BLaER1 treated with 17β-estradiol and CSF1 and Interleukin-3, amounts not matched to agents 10 nM and 100 nM (cell line): ENCODE results near the gene AKAP11.

Experiments used
- H3K27ac ChIP-seq, 11 experiments: shearing (Covaris generic); formaldehyde crosslinking; 2 replicates each; pipeline ENCODE4 v1.8.1; 2022
- H3K27me3 ChIP-seq, 11 experiments: shearing (Covaris generic); formaldehyde crosslinking; 2 replicates each; pipeline ENCODE4 v1.8.1; 2022
- H3K36me3 ChIP-seq, 11 experiments: shearing (Covaris generic); formaldehyde crosslinking; 2 replicates each; pipeline ENCODE4 v1.8.1; 2022
- H3K4me1 ChIP-seq, 10 experiments: shearing (Covaris generic); formaldehyde crosslinking; 2 replicates each; pipeline ENCODE4 v1.8.1; 2022
- H3K4me2 ChIP-seq, 11 experiments: shearing (Covaris generic); formaldehyde crosslinking; 2 replicates each; pipeline ENCODE4 v1.8.1; 2022
- H3K4me3 ChIP-seq, 10 experiments: shearing (Covaris generic); formaldehyde crosslinking; 2 replicates each; pipeline ENCODE4 v1.8.1; 2022
- H3K9ac ChIP-seq, 11 experiments: shearing (Covaris generic); formaldehyde crosslinking; 2 replicates each; pipeline ENCODE4 v1.8.1; 2022
- H3K9me3 ChIP-seq, 11 experiments: shearing (Covaris generic); formaldehyde crosslinking; replicated peaks in 1 of 11; 2 replicates each; pipeline ENCODE4 v1.8.1; 2022
- H4K20me1 ChIP-seq, 11 experiments: shearing (Covaris generic); formaldehyde crosslinking; 2 replicates each; pipeline ENCODE4 v1.8.1; 2022
- Cebpa-rat ChIP-seq, 11 experiments: shearing (Covaris generic); IDR thresholded peaks; 2 replicates each; pipeline ENCODE4 v1.8.1; 2022

The AKAP11 gene

GRCh38 chr13:42277618-42278276 lies 5.8 kb downstream of the AKAP11 start:
- H3K36me3 ChIP-seq = peaks cover 0 to 35% (median 18%) of the 10 kb centered on the region in 11 experiments; a peak in 13 of 22 replicates
- H3K27ac ChIP-seq = no peak overlapping the region
- H3K9ac ChIP-seq = no peak overlapping the region
- peak overlapping the region in 2 of 11 experiments; percentile 64 to 77; a peak in 5 of 22 replicates for H3K4me2 ChIP-seq
- peaks cover 28 to 80% (median 34%) of the 10 kb centered on the region in 10 experiments for H3K4me1 ChIP-seq
- H4K20me1 ChIP-seq = peaks cover 0 to 56% (median 12%) of the 10 kb centered on the region in 11 experiments; a peak in 8 of 22 replicates
- peaks cover 0 to 22% (median 3%) of the 10 kb centered on the region in 11 experiments; a peak in 7 of 22 replicates for H3K9me3 ChIP-seq
- TF ChIP-seq Cebpa-rat (IDR thresholded peaks at IDR 0.05) = no peak
- no peaks in the 10 kb centered on the region for H3K27me3 ChIP-seq
- no peak overlapping the region for H3K4me3 ChIP-seq

- peaks cover 8 to 70% (median 20%) of the 10 kb centered on the region in 11 experiments; a peak in 14 of 22 replicates for H4K20me1 ChIP-seq
- H3K4me1 ChIP-seq = peaks cover 23 to 77% (median 30%) of the 10 kb centered on the region in 10 experiments
- H3K4me2 ChIP-seq = peak overlapping the region in 5 of 11 experiments; percentile 13 to 77 (median 47); a peak in 6 of 22 replicates
- H3K36me3 ChIP-seq = peaks cover 9 to 48% (median 18%) of the 10 kb centered on the region in 11 experiments; a peak in 16 of 22 replicates
- no peaks in the 10 kb centered on the region for H3K27me3 ChIP-seq
- no peak overlapping the region for H3K4me3 ChIP-seq
- peaks cover 0 to 22% (median 3%) of the 10 kb centered on the region in 11 experiments; a peak in 7 of 22 replicates for H3K9me3 ChIP-seq
- no peak overlapping the region for H3K9ac ChIP-seq
- TF ChIP-seq Cebpa-rat (IDR thresholded peaks at IDR 0.05) = no peak
- peak overlapping the region in 2 of 11 experiments; percentile 3 to 9; a peak in 2 of 22 replicates for H3K27ac ChIP-seq
These were observed 7.1 kb downstream of the AKAP11 start for GRCh38 chr13:42279080-42279479.

- no peak for TF ChIP-seq Cebpa-rat (IDR thresholded peaks at IDR 0.05)
- Histone ChIP-seq H3K27ac (no peak overlapping the region), H3K9ac (no peak overlapping the region), H3K9me3 (peaks cover 0 to 22% (median 3%) of the 10 kb centered on the region in 11 experiments; a peak in 7 of 22 replicates), H3K4me2 (peak overlapping the region in 2 of 11 experiments; percentile 64 to 77; a peak in 4 of 22 replicates), H3K36me3 (peaks cover 12 to 57% (median 22%) of the 10 kb centered on the region in 11 experiments; a peak in 18 of 22 replicates), H4K20me1 (peaks cover 9 to 73% (median 27%) of the 10 kb centered on the region in 11 experiments; a peak in 14 of 22 replicates), H3K27me3 (no peaks in the 10 kb centered on the region), H3K4me3 (no peak overlapping the region), H3K4me1 (peaks cover 14 to 71% (median 23%) of the 10 kb centered on the region in 10 experiments)
These were observed 8.0 kb downstream of the AKAP11 start for GRCh38 chr13:42279986-42280385.

GRCh38 chr13:42280537-42280936 lies 8.6 kb downstream of the AKAP11 start:
- peak overlapping the region in 2 of 11 experiments; percentile 22 to 41; a peak in 2 of 22 replicates for H3K4me2 ChIP-seq
- no peak overlapping the region for H3K27ac ChIP-seq

GRCh38 chr13:42283574-42283973 lies 11.6 kb downstream of the AKAP11 start:
- Histone ChIP-seq H3K27me3 (no peaks in the 10 kb centered on the region), H3K27ac (no peak overlapping the region), H3K9ac (no peak overlapping the region), H4K20me1 (peaks cover 9 to 61% (median 24%) of the 10 kb centered on the region in 11 experiments; a peak in 14 of 22 replicates), H3K4me2 (peak overlapping the region in 3 of 11 experiments; percentile 7 to 23 (median 16); a peak in 3 of 22 replicates), H3K4me3 (no peak overlapping the region), H3K4me1 (peaks cover 4 to 50% (median 10%) of the 10 kb centered on the region in 10 experiments; a peak in 14 of 20 replicates), H3K36me3 (peaks cover 40 to 77% (median 43%) of the 10 kb centered on the region in 11 experiments), H3K9me3 (peaks cover 0 to 14% (median 3%) of the 10 kb centered on the region in 11 experiments; a peak in 5 of 22 replicates)
- no peak for TF ChIP-seq Cebpa-rat (IDR thresholded peaks at IDR 0.05)

More at GRCh38 chr13:42280537-42280936, 8.6 kb downstream of the AKAP11 start:
- no peak overlapping the region for H3K9ac ChIP-seq
- peaks cover 9 to 65% (median 17%) of the 10 kb centered on the region in 10 experiments; a peak in 18 of 20 replicates for H3K4me1 ChIP-seq
- no peak for TF ChIP-seq Cebpa-rat (IDR thresholded peaks at IDR 0.05)
- peaks cover 0 to 20% (median 3%) of the 10 kb centered on the region in 11 experiments; a peak in 7 of 22 replicates for H3K9me3 ChIP-seq
- H3K4me3 ChIP-seq = no peak overlapping the region
- H3K36me3 ChIP-seq = peaks cover 17 to 60% (median 28%) of the 10 kb centered on the region in 11 experiments; a peak in 20 of 22 replicates
- H3K27me3 ChIP-seq = no peaks in the 10 kb centered on the region
- peaks cover 9 to 79% (median 27%) of the 10 kb centered on the region in 11 experiments; a peak in 14 of 22 replicates for H4K20me1 ChIP-seq

GRCh38 chr13:42284068-42284467 lies 12.1 kb downstream of the AKAP11 start:
- Histone ChIP-seq H3K9ac (no peak overlapping the region), H3K4me1 (peaks cover 4 to 45% (median 10%) of the 10 kb centered on the region in 10 experiments; a peak in 14 of 20 replicates), H3K27me3 (no peaks in the 10 kb centered on the region), H3K4me2 (peak overlapping the region in 1 of 11 experiments; percentile 23; a peak in 1 of 22 replicates), H3K9me3 (peaks cover 0 to 9% (median 3%) of the 10 kb centered on the region in 11 experiments; a peak in 7 of 22 replicates), H3K36me3 (peaks cover 45 to 77% (median 46%) of the 10 kb centered on the region in 11 experiments), H4K20me1 (peaks cover 9 to 58% (median 24%) of the 10 kb centered on the region in 11 experiments; a peak in 14 of 22 replicates), H3K4me3 (no peak overlapping the region), H3K27ac (no peak overlapping the region)
- no peak for TF ChIP-seq Cebpa-rat (IDR thresholded peaks at IDR 0.05)

- Histone ChIP-seq H3K27ac (no peak overlapping the region), H3K4me2 (no peak overlapping the region), H3K36me3 (peaks cover 72 to 97% (median 86%) of the 10 kb centered on the region in 11 experiments), H3K9me3 (peaks cover 0 to 11% (median 0%) of the 10 kb centered on the region in 11 experiments; a peak in 5 of 22 replicates), H3K4me1 (no peaks in the 10 kb centered on the region), H3K4me3 (no peak overlapping the region), H3K27me3 (no peaks in the 10 kb centered on the region), H3K9ac (no peak overlapping the region), H4K20me1 (no peaks in the 10 kb centered on the region)
- no peak for TF ChIP-seq Cebpa-rat (IDR thresholded peaks at IDR 0.05)
These were observed 26.4 kb downstream of the AKAP11 start for GRCh38 chr13:42298392-42298791.

GRCh38 chr13:42305503-42305902 lies 33.6 kb downstream of the AKAP11 start:
- no peaks in the 10 kb centered on the region for H4K20me1 ChIP-seq
- no peak for TF ChIP-seq Cebpa-rat (IDR thresholded peaks at IDR 0.05)
- peaks cover 92 to 100% (median 99%) of the 10 kb centered on the region in 11 experiments for H3K36me3 ChIP-seq
- H3K4me3 ChIP-seq = no peak overlapping the region
- no peak overlapping the region for H3K4me2 ChIP-seq
- no peak overlapping the region for H3K27ac ChIP-seq
- H3K27me3 ChIP-seq = no peaks in the 10 kb centered on the region
- no peaks in the 10 kb centered on the region for H3K4me1 ChIP-seq
- no peak overlapping the region for H3K9ac ChIP-seq
- peaks cover 0 to 30% (median 18%) of the 10 kb centered on the region in 11 experiments; a peak in 16 of 22 replicates for H3K9me3 ChIP-seq

GRCh38 chr13:42307461-42307860 lies 35.5 kb downstream of the AKAP11 start:
- no peaks in the 10 kb centered on the region for H3K4me1 ChIP-seq
- H3K4me3 ChIP-seq = no peak overlapping the region
- no peak overlapping the region for H3K4me2 ChIP-seq
- no peak for TF ChIP-seq Cebpa-rat (IDR thresholded peaks at IDR 0.05)
- no peak overlapping the region for H3K9ac ChIP-seq
- H3K27me3 ChIP-seq = no peaks in the 10 kb centered on the region
- peaks cover 0 to 25% (median 18%) of the 10 kb centered on the region in 11 experiments; a peak in 13 of 22 replicates for H3K9me3 ChIP-seq
- peaks cover 77 to 97% (median 93%) of the 10 kb centered on the region in 11 experiments for H3K36me3 ChIP-seq
- H3K27ac ChIP-seq = no peak overlapping the region
- H4K20me1 ChIP-seq = no peaks in the 10 kb centered on the region
